Measurements from ENCODE around the gene SPATS2.

The SPATS2 gene

GRCh38 chr12:49487605-49488004 is 120.3 kb downstream of the SPATS2 start:
- no peak for TF ChIP-seq SIN3A (IDR thresholded peaks at IDR 0.05; ENCODE audit: borderline replicate concordance, insufficient read depth, low read length)
- no peak for TF ChIP-seq POLR2AphosphoS5 (IDR thresholded peaks at IDR 0.05; ENCODE audit: low read depth, low read length)
- TF ChIP-seq REST (IDR thresholded peaks at IDR 0.05; ENCODE audit: insufficient read depth in 1 of 2, low read depth in 2 of 2, low read length in 2 of 2): no peak
- no peak for TF ChIP-seq TAF1 (IDR thresholded peaks at IDR 0.05; ENCODE audit: borderline replicate concordance, insufficient read depth, low read length)
- no peak for TF ChIP-seq FOXP2 (optimal IDR thresholded peaks at IDR 0.05; ENCODE audit: borderline replicate concordance, extremely low read depth, extremely low read length, insufficient read depth)

- TF ChIP-seq REST (IDR thresholded peaks at IDR 0.05; ENCODE audit: insufficient read depth in 1 of 2, low read depth in 2 of 2, low read length in 2 of 2): no peak
- TF ChIP-seq FOXP2 (optimal IDR thresholded peaks at IDR 0.05; ENCODE audit: borderline replicate concordance, extremely low read depth, extremely low read length, insufficient read depth): no peak
- no peak for TF ChIP-seq SIN3A (IDR thresholded peaks at IDR 0.05; ENCODE audit: borderline replicate concordance, insufficient read depth, low read length)
- TF ChIP-seq POLR2AphosphoS5 (IDR thresholded peaks at IDR 0.05; ENCODE audit: low read depth, low read length): no peak
- no peak for TF ChIP-seq TAF1 (IDR thresholded peaks at IDR 0.05; ENCODE audit: borderline replicate concordance, insufficient read depth, low read length)
Observed at GRCh38 chr12:49489154-49489553, 121.9 kb downstream of the SPATS2 start.

- no peak for TF ChIP-seq POLR2AphosphoS5 (IDR thresholded peaks at IDR 0.05; ENCODE audit: low read depth, low read length)
- TF ChIP-seq FOXP2 (optimal IDR thresholded peaks at IDR 0.05; ENCODE audit: borderline replicate concordance, extremely low read depth, extremely low read length, insufficient read depth): no peak
- TF ChIP-seq SIN3A (IDR thresholded peaks at IDR 0.05; ENCODE audit: borderline replicate concordance, insufficient read depth, low read length): no peak
- no peak for TF ChIP-seq REST (IDR thresholded peaks at IDR 0.05; ENCODE audit: insufficient read depth in 1 of 2, low read depth in 2 of 2, low read length in 2 of 2)
- TF ChIP-seq TAF1 (IDR thresholded peaks at IDR 0.05; ENCODE audit: borderline replicate concordance, insufficient read depth, low read length): no peak
Observed at GRCh38 chr12:49489720-49490119, 122.5 kb downstream of the SPATS2 start.

- TF ChIP-seq FOXP2 (optimal IDR thresholded peaks at IDR 0.05; ENCODE audit: borderline replicate concordance, extremely low read depth, extremely low read length, insufficient read depth): no peak
Observed at GRCh38 chr12:49491823-49492222, 124.6 kb downstream of the SPATS2 start.

GRCh38 chr12:49493900-49494299 is 126.6 kb downstream of the SPATS2 start:
- TF ChIP-seq TAF1 (IDR thresholded peaks at IDR 0.05; ENCODE audit: borderline replicate concordance, insufficient read depth, low read length) (no peak), SIN3A (IDR thresholded peaks at IDR 0.05; ENCODE audit: borderline replicate concordance, insufficient read depth, low read length) (no peak)

GRCh38 chr12:49496417-49497360 is 129.4 kb downstream of the SPATS2 start:
- TF ChIP-seq POLR2AphosphoS5 (IDR thresholded peaks at IDR 0.05; ENCODE audit: low read depth, low read length) (no peak), SIN3A (IDR thresholded peaks at IDR 0.05; ENCODE audit: borderline replicate concordance, insufficient read depth, low read length) (no peak), TAF1 (IDR thresholded peaks at IDR 0.05; ENCODE audit: borderline replicate concordance, insufficient read depth, low read length) (no peak), FOXP2 (optimal IDR thresholded peaks at IDR 0.05; ENCODE audit: borderline replicate concordance, extremely low read depth, extremely low read length, insufficient read depth) (no peak), REST (IDR thresholded peaks at IDR 0.05; ENCODE audit: insufficient read depth in 1 of 2, low read depth in 2 of 2, low read length in 2 of 2) (no peak)

Measured in PFSK-1 (cell line).